HL-60 (cell line): ENCODE measurements around the gene CSGALNACT2.

Experiments used
- CTCF ChIP-seq: IDR thresholded peaks from one replicate; pipeline ENCODE4 v1.5.1; 2011; ENCODE audit warnings: low read length, control low read depth, inconsistent platforms; ENCODE audit not compliant: insufficient read depth
- POLR2AphosphoS5 ChIP-seq: IDR thresholded peaks from 2 replicates; pipeline ENCODE4 v1.6.1; 2012; ENCODE audit warnings: low read depth
- SPI1 ChIP-seq: IDR thresholded peaks from 2 replicates; pipeline ENCODE4 v1.6.1; 2012; ENCODE audit warnings: low read depth, mild to moderate bottlenecking, borderline replicate concordance

DNA sequence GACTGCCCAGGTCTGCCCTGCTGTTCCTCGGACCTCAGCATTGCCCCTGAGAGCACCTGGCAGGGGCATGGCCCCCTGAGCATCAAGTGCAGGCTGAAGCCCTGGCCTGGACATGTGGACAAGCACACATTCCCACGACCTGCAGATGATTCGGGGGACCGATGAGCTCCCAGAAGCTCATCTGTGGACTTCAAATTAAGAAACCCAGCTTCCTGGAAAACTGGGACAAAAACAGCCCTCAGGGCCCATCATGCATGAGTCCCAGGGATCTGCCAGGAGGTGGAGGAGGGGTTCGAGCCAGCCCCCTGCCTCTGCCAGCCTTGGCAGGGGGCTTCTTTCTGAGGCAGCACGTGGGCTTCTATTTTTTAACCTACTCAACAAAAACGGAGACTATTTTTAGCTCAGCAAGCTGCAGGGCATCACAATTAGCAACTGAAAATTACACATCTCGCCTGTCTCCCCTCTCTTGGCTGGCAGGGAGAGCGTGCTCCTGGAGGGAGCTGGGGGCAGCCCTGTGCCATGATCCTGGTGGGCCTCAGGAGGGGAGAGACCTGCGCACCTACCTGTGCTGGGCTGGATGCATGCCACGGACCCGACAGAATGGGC, 76.8 kb downstream of the CSGALNACT2 start:
- TF ChIP-seq CTCF: no peak
- no peak for TF ChIP-seq POLR2AphosphoS5
- no peak for TF ChIP-seq SPI1
